WI38 (cell line): ENCODE data around the gene C19orf53.
"Not testable (repeated sequence)": the region's sequence is repeated elsewhere in the genome, so short reads cannot be mapped to it uniquely, and the experiment has no call there.

Experiments used
- H3K4me3 ChIP-seq: 2 replicates; pipeline ENCODE4 v1.5.1; 2011; ENCODE audit warnings: low read depth, mild to moderate bottlenecking, control low read depth, low read length
- TF ChIP-seq, protein P1 (sequence below): IDR thresholded peaks from 2 replicates; pipeline ENCODE4 v1.5.1; 2012; ENCODE audit warnings: low read depth, mild to moderate bottlenecking, control low read depth, low read length

C19orf53 gene

GRCh38 chr19:13778398-13778797 lies 4.1 kb downstream of the C19orf53 start:
- TF ChIP-seq, protein P1, sequence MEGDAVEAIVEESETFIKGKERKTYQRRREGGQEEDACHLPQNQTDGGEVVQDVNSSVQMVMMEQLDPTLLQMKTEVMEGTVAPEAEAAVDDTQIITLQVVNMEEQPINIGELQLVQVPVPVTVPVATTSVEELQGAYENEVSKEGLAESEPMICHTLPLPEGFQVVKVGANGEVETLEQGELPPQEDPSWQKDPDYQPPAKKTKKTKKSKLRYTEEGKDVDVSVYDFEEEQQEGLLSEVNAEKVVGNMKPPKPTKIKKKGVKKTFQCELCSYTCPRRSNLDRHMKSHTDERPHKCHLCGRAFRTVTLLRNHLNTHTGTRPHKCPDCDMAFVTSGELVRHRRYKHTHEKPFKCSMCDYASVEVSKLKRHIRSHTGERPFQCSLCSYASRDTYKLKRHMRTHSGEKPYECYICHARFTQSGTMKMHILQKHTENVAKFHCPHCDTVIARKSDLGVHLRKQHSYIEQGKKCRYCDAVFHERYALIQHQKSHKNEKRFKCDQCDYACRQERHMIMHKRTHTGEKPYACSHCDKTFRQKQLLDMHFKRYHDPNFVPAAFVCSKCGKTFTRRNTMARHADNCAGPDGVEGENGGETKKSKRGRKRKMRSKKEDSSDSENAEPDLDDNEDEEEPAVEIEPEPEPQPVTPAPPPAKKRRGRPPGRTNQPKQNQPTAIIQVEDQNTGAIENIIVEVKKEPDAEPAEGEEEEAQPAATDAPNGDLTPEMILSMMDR = no peak
- H3K4me3 ChIP-seq = no peak overlapping the region

DNA sequence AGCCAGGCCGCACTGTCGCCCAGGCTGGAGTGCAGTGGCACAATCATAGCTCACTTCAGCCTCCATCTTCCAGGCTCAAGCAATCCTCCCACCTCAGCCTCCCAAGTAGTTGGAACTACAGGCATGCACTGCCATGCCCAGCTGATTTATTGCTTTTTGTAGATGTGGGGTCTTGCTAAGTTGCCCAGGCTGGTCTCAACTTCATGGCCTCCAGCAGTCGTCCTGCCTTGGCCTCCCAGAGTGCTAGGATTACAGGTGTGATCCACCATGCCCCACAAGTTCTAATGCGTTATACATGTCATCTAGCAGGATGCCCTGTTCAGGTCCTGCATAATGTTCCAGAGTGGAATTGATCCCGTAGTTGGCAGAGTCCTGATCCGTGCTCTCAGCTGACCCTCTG lies 4.6 kb downstream of the C19orf53 start:
- TF ChIP-seq, protein P1 = no peak

GRCh38 chr19:13779794-13780193 lies 5.5 kb downstream of the C19orf53 start:
- H3K4me3 ChIP-seq = not testable (repeated sequence)

More for the DNA sequence above, 4.6 kb downstream of the C19orf53 start:
- H3K4me3 ChIP-seq = no peak overlapping the region

DNA sequence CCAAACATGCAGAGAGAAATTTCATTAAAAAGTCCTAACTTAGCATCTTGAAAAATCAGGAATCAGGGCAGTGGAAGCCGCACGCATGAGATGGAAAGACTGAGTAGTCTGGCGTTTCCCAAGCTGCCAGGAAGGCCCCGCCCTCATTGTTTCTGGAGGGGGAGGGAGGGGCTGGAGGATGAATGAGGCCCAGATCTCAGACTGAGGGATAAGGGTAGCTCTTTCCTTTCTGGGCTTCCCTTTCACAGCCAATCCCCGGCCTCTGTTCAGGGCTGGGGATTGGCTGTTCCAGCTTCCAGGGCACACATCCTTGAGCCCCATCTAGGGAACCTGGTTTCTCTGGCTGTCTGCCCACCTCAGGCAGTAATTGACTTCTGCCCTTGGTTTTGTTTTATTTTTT lies 7.3 kb downstream of the C19orf53 start:
- TF ChIP-seq, protein P1 = no peak
- H3K4me3 ChIP-seq = no peak overlapping the region

- TF ChIP-seq, protein P1 = no peak
- no peak overlapping the region for H3K4me3 ChIP-seq
Measured at GRCh38 chr19:13782537-13782936, 8.3 kb downstream of the C19orf53 start.

DNA sequence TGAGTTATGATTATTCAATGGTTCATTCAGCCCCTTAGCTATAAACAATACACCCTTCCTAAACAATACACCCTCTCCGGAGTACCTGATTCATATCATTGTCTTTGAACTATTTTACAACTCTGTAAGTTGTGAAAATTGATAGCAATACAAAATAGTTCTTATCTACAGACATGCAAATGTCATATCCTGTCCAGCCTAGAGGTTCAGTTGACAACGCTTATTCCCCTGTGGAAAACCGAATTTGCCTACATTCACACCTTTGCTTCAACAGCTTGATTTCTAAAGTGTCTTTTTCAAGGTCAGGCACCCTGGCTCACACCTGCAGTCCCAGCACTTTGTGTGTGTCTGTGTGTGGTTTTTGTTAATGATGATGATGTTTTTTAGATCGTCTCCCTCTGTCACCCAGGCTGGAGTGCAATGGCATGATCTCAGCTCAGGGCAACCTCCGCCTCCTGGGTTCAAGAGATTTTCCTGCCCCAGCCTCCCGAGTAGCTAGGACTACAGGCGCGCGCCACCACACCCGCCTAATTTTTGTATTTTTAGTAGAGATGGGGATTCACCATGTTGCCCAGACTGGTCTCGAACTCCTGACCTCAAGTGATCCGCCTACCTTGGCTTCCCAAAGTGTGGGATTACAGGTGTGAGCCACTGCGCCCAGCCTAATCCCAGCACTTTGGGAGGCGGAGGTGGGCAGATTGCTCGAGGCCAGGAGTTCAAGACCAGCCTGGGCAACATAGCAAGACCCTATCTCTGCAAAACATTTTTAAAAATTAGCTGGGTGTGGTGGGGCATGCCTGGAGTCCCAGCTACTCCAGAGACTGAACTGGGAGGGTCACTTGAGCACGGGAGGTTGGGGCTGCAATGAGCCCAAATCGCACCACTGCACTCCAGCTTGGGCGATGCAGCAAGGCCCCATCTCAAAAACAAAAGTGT lies 9.6 kb downstream of the C19orf53 start:
- TF ChIP-seq, protein P1 = no peak

GRCh38 chr19:13784731-13785452 lies 10.6 kb downstream of the C19orf53 start:
- H3K4me3 ChIP-seq = no peak overlapping the region
- TF ChIP-seq, protein P1 = peak; percentile 66

More for the DNA sequence above, 9.6 kb downstream of the C19orf53 start:
- H3K4me3 ChIP-seq = no peak overlapping the region
